Neural progenitor cell (in vitro differentiated cells): Measurements from ENCODE around the gene ANKS1B. TPM values are rescaled to one million over a fixed set of nuclear protein-coding genes. Genes with fewer than 3 reads are reported as not detected.

Experiments
- DNase-seq: peaks from one replicate; pipeline ENCODE4 v3.0.0-alpha.2; 2016; ENCODE audit warnings: low spot score
- H2AFZ ChIP-seq: fragments of 200-600 bp; sonication (generic); replicated peaks from 2 replicates; pipeline ENCODE4 v1.6.1; 2016; ENCODE audit warnings: antibody characterized with exemption
- H3F3A ChIP-seq: fragments of 200-600 bp; sonication (generic); 2 replicates; pipeline ENCODE4 v1.6.1; 2016; ENCODE audit warnings: antibody characterized with exemption, low read depth
- H3K27ac ChIP-seq: fragments of 200-600 bp; sonication (generic); 2 replicates; pipeline ENCODE4 v1.5.1; 2016; ENCODE audit warnings: mild to moderate bottlenecking
- H3K27me3 ChIP-seq: fragments of 200-600 bp; sonication (generic); 2 replicates; pipeline ENCODE4 v1.6.1; 2016; ENCODE audit warnings: mild to moderate bottlenecking, moderate library complexity
- H3K36me3 ChIP-seq: fragments of 200-600 bp; sonication (generic); 2 replicates; pipeline ENCODE4 v1.5.1; 2016
- H3K4me1 ChIP-seq: fragments of 200-600 bp; sonication (generic); 2 replicates; pipeline ENCODE4 v1.6.1; 2016; ENCODE audit warnings: mixed run types
- H3K4me2 ChIP-seq: fragments of 200-600 bp; sonication (generic); 2 replicates; pipeline ENCODE4 v1.6.1; 2016
- H3K4me3 ChIP-seq: fragments of 200-600 bp; sonication (generic); 2 replicates; pipeline ENCODE4 v1.5.1; 2016
- H3K79me2 ChIP-seq: fragments of 200-600 bp; sonication (generic); 2 replicates; pipeline ENCODE4 v1.6.1; 2016; ENCODE audit warnings: low read depth
- H3K9ac ChIP-seq: fragments of 200-600 bp; sonication (generic); 2 replicates; pipeline ENCODE4 v1.6.1; 2016
- H3K9me3 ChIP-seq: fragments of 200-600 bp; sonication (generic); 2 replicates; pipeline ENCODE4 v1.5.1; 2016; ENCODE audit warnings: low read depth
- H4K20me1 ChIP-seq: fragments of 200-600 bp; sonication (generic); 2 replicates; pipeline ENCODE4 v1.6.1; 2016; ENCODE audit warnings: low read depth
- H3K27ac Mint-ChIP-seq: 3 replicates; pipeline ENCODE4 v1.8.0; 2021; ENCODE audit warnings: mixed read lengths
- H3K27me3 Mint-ChIP-seq: 2 replicates; pipeline ENCODE4 v1.8.0; 2022; ENCODE audit warnings: low read depth, mild to moderate bottlenecking, inconsistent platforms, moderate library complexity, mixed read lengths; ENCODE audit not compliant: insufficient read depth
- H3K36me3 Mint-ChIP-seq: 3 replicates; pipeline ENCODE4 v1.8.0; 2021; ENCODE audit warnings: mixed read lengths
- H3K4me1 Mint-ChIP-seq: 3 replicates; pipeline ENCODE4 v1.8.0; 2021; ENCODE audit warnings: mixed read lengths
- H3K4me3 Mint-ChIP-seq: 3 replicates; pipeline ENCODE4 v1.8.0; 2021; ENCODE audit warnings: mild to moderate bottlenecking, moderate library complexity, mixed read lengths
- H3K9me3 Mint-ChIP-seq: 3 replicates; pipeline ENCODE4 v1.8.0; 2020; ENCODE audit warnings: mixed read lengths
- CTCF ChIP-seq: fragments of 200-600 bp; sonication (generic); IDR thresholded peaks from 2 replicates; pipeline ENCODE4 v1.5.1; 2017; ENCODE audit warnings: antibody characterized with exemption, mild to moderate bottlenecking
- EZH2 ChIP-seq: fragments of 200-600 bp; sonication (generic); IDR thresholded peaks from 2 replicates; pipeline ENCODE4 v1.6.1; 2017; ENCODE audit warnings: antibody characterized with exemption, mild to moderate bottlenecking, moderate library complexity
- EZH2phosphoT487 ChIP-seq: fragments of 200-600 bp; sonication (generic); IDR thresholded peaks from 2 replicates; pipeline ENCODE4 v1.6.1; 2017; ENCODE audit warnings: antibody characterized with exemption
- total RNA-seq: library from RNA; depleted of rRNA; stranded (reverse); fragments of >200 nt; gene quantifications from 2 replicates; pipeline ENCODE4 v1.2.3, GENCODE V29; 2015; ENCODE audit warnings: low replicate concordance

Gene ANKS1B
- total RNA-seq, 1 donor from 2014 or later: 7.9 TPM

- Mint-ChIP-seq H3K4me3 (no peak overlapping the region), H3K9me3 (no peaks in the 10 kb centered on the region), H3K36me3 (no peaks in the 10 kb centered on the region), H3K27me3 (peaks cover 2% of the 10 kb centered on the region), H3K27ac (no peak overlapping the region), H3K4me1 (peaks cover 3% of the 10 kb centered on the region)
- H3K36me3 ChIP-seq: no peaks in the 10 kb centered on the region
- DNase-seq: peak; percentile 88
- H3K4me2 ChIP-seq: peak overlapping the region; percentile 57
- no peaks in the 10 kb centered on the region for H3K9me3 ChIP-seq
- no peak overlapping the region for H2AFZ ChIP-seq
- H3K27ac ChIP-seq: no peak overlapping the region
- no peak overlapping the region for H3K4me3 ChIP-seq
- TF ChIP-seq CTCF: no peak
- no peak for TF ChIP-seq EZH2phosphoT487
- no peak for TF ChIP-seq EZH2
- no peak overlapping the region for H3K9ac ChIP-seq
- H4K20me1 ChIP-seq: no peaks in the 10 kb centered on the region
- H3K27me3 ChIP-seq: no peaks in the 10 kb centered on the region
- peaks cover 22% of the 10 kb centered on the region for H3K4me1 ChIP-seq
- H3K79me2 ChIP-seq: no peaks in the 10 kb centered on the region
- peaks cover 5% of the 10 kb centered on the region for H3F3A ChIP-seq
Observed at GRCh38 chr12:98909746-98910145, 1075.0 kb downstream of the ANKS1B start.

DNA sequence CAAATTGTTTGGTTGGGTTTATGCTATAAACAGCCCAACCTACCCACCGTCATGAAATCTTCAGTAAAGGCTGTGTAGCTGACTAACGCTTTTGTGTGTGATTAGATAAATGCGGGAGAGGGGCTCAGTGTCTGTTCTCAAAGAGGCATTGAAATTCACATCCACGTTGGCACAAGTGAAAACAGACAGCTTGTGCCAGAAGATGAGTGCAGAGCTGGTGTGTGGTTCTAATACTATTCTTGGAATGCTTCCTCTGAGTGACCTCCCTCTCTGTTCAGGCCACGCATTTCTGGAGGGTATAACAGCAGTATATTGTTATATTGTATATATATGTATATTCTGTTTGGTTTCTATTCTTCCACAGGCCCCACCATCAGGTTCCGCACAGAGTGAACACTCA lies 1075.9 kb downstream of the ANKS1B start:
- Histone ChIP-seq H3K4me1 (peaks cover 22% of the 10 kb centered on the region), H3K36me3 (no peaks in the 10 kb centered on the region), H3K4me3 (no peak overlapping the region), H3F3A (peaks cover 5% of the 10 kb centered on the region), H4K20me1 (no peaks in the 10 kb centered on the region), H3K4me2 (peak overlapping the region; percentile 57), H3K9ac (no peak overlapping the region), H3K9me3 (no peaks in the 10 kb centered on the region), H3K79me2 (no peaks in the 10 kb centered on the region), H3K27me3 (no peaks in the 10 kb centered on the region), H3K27ac (no peak overlapping the region), H2AFZ (no peak overlapping the region)
- peaks cover 3% of the 10 kb centered on the region for H3K4me1 Mint-ChIP-seq
- DNase-seq: no peak
- H3K27ac Mint-ChIP-seq: no peak overlapping the region
- peaks cover 2% of the 10 kb centered on the region for H3K27me3 Mint-ChIP-seq
- no peaks in the 10 kb centered on the region for H3K9me3 Mint-ChIP-seq
- no peak overlapping the region for H3K4me3 Mint-ChIP-seq
- no peaks in the 10 kb centered on the region for H3K36me3 Mint-ChIP-seq
- no peak for TF ChIP-seq EZH2phosphoT487
- no peak for TF ChIP-seq EZH2
- TF ChIP-seq CTCF: no peak

DNA sequence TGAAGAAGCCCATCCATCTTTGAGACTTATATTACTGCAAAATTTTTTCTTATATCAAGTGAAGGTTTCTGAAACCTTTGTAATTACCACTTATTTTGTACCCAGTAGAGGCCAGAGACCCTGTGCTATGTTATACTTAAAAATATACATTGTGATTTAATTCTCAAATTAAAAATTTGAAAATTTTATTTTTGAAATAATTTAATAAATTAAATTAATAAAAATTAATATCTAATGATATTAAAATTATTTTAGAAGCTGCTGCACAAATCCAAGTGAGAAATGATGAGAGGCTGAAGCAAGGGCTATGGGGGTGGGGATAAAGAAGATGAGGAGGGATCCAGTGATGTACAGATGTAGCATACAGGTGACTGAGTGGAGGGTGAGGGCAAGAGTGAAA lies 1080.9 kb downstream of the ANKS1B start:
- H3F3A ChIP-seq: no peaks in the 10 kb centered on the region
- H3K27ac Mint-ChIP-seq: no peak overlapping the region
- H4K20me1 ChIP-seq: peaks cover 4% of the 10 kb centered on the region
- no peak overlapping the region for H2AFZ ChIP-seq
- H3K27me3 ChIP-seq: peaks cover 14% of the 10 kb centered on the region
- H3K4me3 ChIP-seq: no peak overlapping the region
- H3K4me3 Mint-ChIP-seq: no peak overlapping the region
- H3K36me3 Mint-ChIP-seq: no peaks in the 10 kb centered on the region
- H3K79me2 ChIP-seq: no peaks in the 10 kb centered on the region
- H3K27ac ChIP-seq: no peak overlapping the region
- peaks cover 2% of the 10 kb centered on the region for H3K27me3 Mint-ChIP-seq
- H3K9me3 Mint-ChIP-seq: no peaks in the 10 kb centered on the region
- DNase-seq: no peak
- H3K9ac ChIP-seq: no peak overlapping the region
- no peak for TF ChIP-seq EZH2
- TF ChIP-seq EZH2phosphoT487: no peak
- TF ChIP-seq CTCF: no peak
- no peaks in the 10 kb centered on the region for H3K4me1 ChIP-seq
- no peak overlapping the region for H3K4me2 ChIP-seq
- no peaks in the 10 kb centered on the region for H3K4me1 Mint-ChIP-seq
- no peaks in the 10 kb centered on the region for H3K9me3 ChIP-seq
- no peaks in the 10 kb centered on the region for H3K36me3 ChIP-seq
